Measurements from ENCODE around the gene EXOC6B. TPM values are rescaled to one million over a fixed set of nuclear protein-coding genes. Genes with fewer than 3 reads are reported as not detected.
A peak's percentile ranks its signal among the peaks of the same experiment; 100 is the strongest.

The EXOC6B gene
- total and polyA plus RNA-seq, 11 donors: 18.4 to 192 (median 143) TPM

DNA sequence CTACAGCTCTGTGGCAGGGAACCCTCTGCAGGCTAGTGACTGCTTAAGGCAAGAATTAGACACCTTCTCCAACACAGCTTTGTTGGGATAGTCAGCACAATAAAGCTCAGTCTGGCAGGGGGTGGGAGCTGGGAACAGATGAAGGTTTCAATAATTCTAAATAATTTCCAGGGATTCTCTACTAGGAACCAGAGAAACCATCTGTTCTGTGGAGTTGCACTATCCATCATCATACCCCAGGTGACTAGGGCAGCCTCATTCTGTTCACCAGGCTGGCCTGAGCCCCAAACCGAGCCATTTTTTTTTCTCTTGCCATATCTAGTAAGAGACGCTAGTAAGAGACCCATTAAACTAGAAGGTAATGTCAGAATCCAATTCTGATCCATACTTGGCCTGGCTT lies 642.4 kb downstream of the EXOC6B start:
- WGBS, 4 donors: 96 to 100% (median 98%) methylated on average over 2 of the region's 2 CpGs
- Histone ChIP-seq H3K4me3 (no peak overlapping the region), H3K27ac (no peak overlapping the region), H3K9me3 (peaks cover 0 to 2% (median 0%) of the 10 kb centered on the region in 12 donors), H3K27me3 (no peaks in the 10 kb centered on the region), H3K36me3 (peaks cover 0 to 16% (median 11%) of the 10 kb centered on the region in 9 donors), H3K4me1 (peaks cover 0 to 26% (median 7%) of the 10 kb centered on the region in 12 donors)
- DNase-seq: no peak
- intact Hi-C loops (cut with DNase I): no loop called here
- ATAC-seq: no peak
- TF ChIP-seq, protein P1, sequence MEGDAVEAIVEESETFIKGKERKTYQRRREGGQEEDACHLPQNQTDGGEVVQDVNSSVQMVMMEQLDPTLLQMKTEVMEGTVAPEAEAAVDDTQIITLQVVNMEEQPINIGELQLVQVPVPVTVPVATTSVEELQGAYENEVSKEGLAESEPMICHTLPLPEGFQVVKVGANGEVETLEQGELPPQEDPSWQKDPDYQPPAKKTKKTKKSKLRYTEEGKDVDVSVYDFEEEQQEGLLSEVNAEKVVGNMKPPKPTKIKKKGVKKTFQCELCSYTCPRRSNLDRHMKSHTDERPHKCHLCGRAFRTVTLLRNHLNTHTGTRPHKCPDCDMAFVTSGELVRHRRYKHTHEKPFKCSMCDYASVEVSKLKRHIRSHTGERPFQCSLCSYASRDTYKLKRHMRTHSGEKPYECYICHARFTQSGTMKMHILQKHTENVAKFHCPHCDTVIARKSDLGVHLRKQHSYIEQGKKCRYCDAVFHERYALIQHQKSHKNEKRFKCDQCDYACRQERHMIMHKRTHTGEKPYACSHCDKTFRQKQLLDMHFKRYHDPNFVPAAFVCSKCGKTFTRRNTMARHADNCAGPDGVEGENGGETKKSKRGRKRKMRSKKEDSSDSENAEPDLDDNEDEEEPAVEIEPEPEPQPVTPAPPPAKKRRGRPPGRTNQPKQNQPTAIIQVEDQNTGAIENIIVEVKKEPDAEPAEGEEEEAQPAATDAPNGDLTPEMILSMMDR (IDR thresholded peaks at IDR 0.05): no peak
- no peak for TF ChIP-seq POLR2A (IDR thresholded peaks at IDR 0.05)

DNA sequence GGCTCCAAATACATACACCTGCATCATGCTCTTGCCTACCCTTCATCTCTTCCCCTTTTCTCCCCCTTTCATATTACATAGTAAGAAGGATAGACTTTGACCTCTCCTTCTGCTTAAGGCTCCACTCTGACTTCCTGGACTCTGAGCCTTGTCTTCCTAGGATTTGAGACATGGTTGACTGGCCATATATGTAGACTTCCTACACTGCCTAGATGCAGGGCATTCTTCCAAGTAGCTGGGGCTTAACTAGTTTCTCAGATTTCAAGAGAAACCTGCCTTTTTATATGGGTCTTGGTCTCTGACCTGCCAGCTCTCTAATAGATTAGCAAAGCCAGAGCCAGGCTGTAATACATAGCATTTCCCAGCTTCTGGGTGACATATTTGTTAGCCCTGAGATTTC lies 642.8 kb downstream of the EXOC6B start:
- H3K27ac ChIP-seq: no peak overlapping the region

DNA sequence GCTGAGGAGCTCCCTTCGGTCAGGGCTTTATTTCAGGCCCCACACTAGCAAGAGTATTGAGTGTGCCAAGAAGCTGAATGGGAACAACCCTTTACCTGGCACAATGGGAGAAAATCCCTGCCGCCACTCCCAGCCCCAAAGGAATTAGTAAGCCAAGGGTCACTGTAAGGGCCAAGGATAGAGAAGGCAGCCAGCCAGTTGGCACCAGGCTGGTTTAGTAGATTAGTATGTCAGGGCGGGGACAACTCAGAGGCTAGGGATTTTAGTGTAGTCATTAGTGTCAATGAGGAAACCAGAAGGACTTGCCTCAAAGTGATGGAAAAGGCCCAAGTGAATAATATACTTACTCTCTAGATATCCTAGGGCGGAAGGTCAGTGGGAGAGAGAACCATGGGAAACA lies 643.3 kb downstream of the EXOC6B start:
- Histone ChIP-seq H3K4me3 (no peak overlapping the region), H3K27me3 (no peaks in the 10 kb centered on the region), H3K9me3 (peaks cover 0 to 2% (median 0%) of the 10 kb centered on the region in 12 donors), H3K36me3 (peaks cover 0 to 25% (median 17%) of the 10 kb centered on the region in 9 donors), H3K27ac (no peak overlapping the region), H3K4me1 (peaks cover 0 to 26% (median 7%) of the 10 kb centered on the region in 12 donors)
- DNase-seq (peak in 3 of 5 donors; percentile 30 to 47 (median 43)), ATAC-seq (peak; percentile 38 to 73 (median 68))
- TF ChIP-seq POLR2A (IDR thresholded peaks at IDR 0.05): no peak
- TF ChIP-seq, protein P1 (IDR thresholded peaks at IDR 0.05): no peak
- intact Hi-C loops (cut with DNase I): no loop called here
- WGBS, 4 donors: 57 to 72% (median 64%) methylated on average over 4 of the region's 4 CpGs

More for the DNA sequence above, 642.8 kb downstream of the EXOC6B start:
- peaks cover 0 to 26% (median 7%) of the 10 kb centered on the region in 12 donors for H3K4me1 ChIP-seq
- H3K36me3 ChIP-seq: peaks cover 0 to 20% (median 12%) of the 10 kb centered on the region in 9 donors
- DNase-seq (no peak), ATAC-seq (no peak)
- intact Hi-C loops (cut with DNase I): no loop called here
- TF ChIP-seq POLR2A (IDR thresholded peaks at IDR 0.05): no peak
- TF ChIP-seq, protein P1 (IDR thresholded peaks at IDR 0.05): no peak
- no peaks in the 10 kb centered on the region for H3K27me3 ChIP-seq
- H3K4me3 ChIP-seq: no peak overlapping the region
- peaks cover 0 to 2% (median 0%) of the 10 kb centered on the region in 12 donors for H3K9me3 ChIP-seq

DNA sequence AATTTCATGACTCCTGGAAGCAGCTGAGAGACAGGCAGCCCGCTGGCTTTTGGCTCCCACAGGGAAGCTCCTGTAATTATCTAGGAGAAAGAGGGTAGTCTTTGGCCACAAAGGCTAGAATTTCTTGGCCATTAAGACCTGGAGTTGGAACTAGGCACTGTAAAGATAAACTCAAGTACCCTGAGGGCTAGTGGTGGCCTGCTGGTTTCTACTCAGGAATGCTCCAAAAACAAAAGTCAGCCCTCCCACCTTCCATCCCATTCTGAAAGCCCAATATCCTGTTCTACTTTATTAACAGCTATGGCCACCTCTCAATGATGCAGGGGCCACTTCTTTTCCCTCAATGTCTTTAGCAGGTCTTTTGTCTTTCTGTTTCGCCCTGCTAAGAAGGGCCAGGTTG lies 644.2 kb downstream of the EXOC6B start:
- WGBS, 4 donors: 92 to 98% (median 96%) methylated on average over 2 of the region's 2 CpGs

More for the DNA sequence above, 644.2 kb downstream of the EXOC6B start:
- peaks cover 0 to 34% (median 26%) of the 10 kb centered on the region in 9 donors for H3K36me3 ChIP-seq
- H3K9me3 ChIP-seq: peaks cover 0 to 2% (median 0%) of the 10 kb centered on the region in 12 donors
- TF ChIP-seq, protein P1 (IDR thresholded peaks at IDR 0.05): no peak
- TF ChIP-seq POLR2A (IDR thresholded peaks at IDR 0.05): no peak
- peaks cover 0 to 26% (median 7%) of the 10 kb centered on the region in 12 donors for H3K4me1 ChIP-seq
- H3K27ac ChIP-seq: no peak overlapping the region
- no peaks in the 10 kb centered on the region for H3K27me3 ChIP-seq
- no peak for DNase-seq
- ATAC-seq: no peak
- no peak overlapping the region for H3K4me3 ChIP-seq
- intact Hi-C loops (cut with DNase I): no loop called here

All from heart left ventricle (tissue), 16 donors.